ENCODE results near the gene ZFR2. TPM values are rescaled to one million over a fixed set of nuclear protein-coding genes. Genes with fewer than 3 reads are reported as not detected.
A peak's percentile ranks its signal among the peaks of the same experiment; 100 is the strongest.

Gene ZFR2
- total RNA-seq, 4 donors from 2014 or later = 0.69 TPM; not detected in 3

GRCh38 chr19:3855320-3855719 is 13.5 kb downstream of the ZFR2 start:
- Histone ChIP-seq H3K4me3 (no peak overlapping the region), H3K9me3 (peaks cover 3 to 22% (median 19%) of the 10 kb centered on the region in 4 donors), H3K36me3 (no peaks in the 10 kb centered on the region), H3K27ac (replicated peaks in 1 of 4) (no peak overlapping the region), H3K27me3 (no peaks in the 10 kb centered on the region), H3K4me1 (no peaks in the 10 kb centered on the region)
- WGBS = 93% methylated on average over 19 of the region's 19 CpGs
- no peak for DNase-seq (ENCODE audit: extremely low spot score)
- intact Hi-C loops (cut with DNase I) = no loop called here
- TF ChIP-seq CTCF (IDR thresholded peaks at IDR 0.05) = no peak
- TF ChIP-seq POLR2AphosphoS5 (IDR thresholded peaks at IDR 0.05) = no peak
- no peak for TF ChIP-seq EP300 (IDR thresholded peaks at IDR 0.05)
- no peak for TF ChIP-seq POLR2A (IDR thresholded peaks at IDR 0.05; ENCODE audit: low read depth)

- intact Hi-C loops (cut with DNase I) = no loop called here
- 83% methylated on average over 2 of the region's 4 CpGs for WGBS
- DNase-seq (ENCODE audit: extremely low spot score) = no peak
- Histone ChIP-seq H3K36me3 (no peaks in the 10 kb centered on the region), H3K27me3 (no peaks in the 10 kb centered on the region), H3K27ac (replicated peaks in 1 of 4) (no peak overlapping the region), H3K4me1 (no peaks in the 10 kb centered on the region), H3K4me3 (no peak overlapping the region), H3K9me3 (peaks cover 3 to 22% (median 19%) of the 10 kb centered on the region in 4 donors)
- TF ChIP-seq CTCF (IDR thresholded peaks at IDR 0.05) (peak in 1 of 3 experiments; percentile 11), POLR2AphosphoS5 (IDR thresholded peaks at IDR 0.05) (no peak)
Observed at GRCh38 chr19:3852614-3853254, 16.1 kb downstream of the ZFR2 start.

- Histone ChIP-seq H3K9me3 (peaks cover 3 to 22% (median 19%) of the 10 kb centered on the region in 4 donors), H3K36me3 (no peaks in the 10 kb centered on the region), H3K27me3 (no peaks in the 10 kb centered on the region), H3K4me3 (no peak overlapping the region), H3K4me1 (no peaks in the 10 kb centered on the region), H3K27ac (replicated peaks in 1 of 4) (no peak overlapping the region)
- WGBS = 100% methylated on average over 1 of the region's 1 CpG
- TF ChIP-seq POLR2A (IDR thresholded peaks at IDR 0.05; ENCODE audit: low read depth) (no peak), EP300 (IDR thresholded peaks at IDR 0.05) (no peak), POLR2AphosphoS5 (IDR thresholded peaks at IDR 0.05) (no peak), CTCF (IDR thresholded peaks at IDR 0.05) (no peak)
- intact Hi-C loops (cut with DNase I) = no loop called here
- no peak for DNase-seq (ENCODE audit: extremely low spot score)
Observed at GRCh38 chr19:3852177-3852511, 16.7 kb downstream of the ZFR2 start.

- Histone ChIP-seq H3K36me3 (no peaks in the 10 kb centered on the region), H3K27me3 (no peaks in the 10 kb centered on the region), H3K4me3 (no peak overlapping the region), H3K4me1 (no peaks in the 10 kb centered on the region), H3K27ac (replicated peaks in 1 of 4) (no peak overlapping the region), H3K9me3 (peaks cover 3 to 22% (median 19%) of the 10 kb centered on the region in 4 donors)
- WGBS = 93% methylated on average over 8 of the region's 11 CpGs
- no peak for DNase-seq (ENCODE audit: extremely low spot score)
- intact Hi-C loops (cut with DNase I) = no loop called here
- TF ChIP-seq EP300 (IDR thresholded peaks at IDR 0.05) (no peak), POLR2A (IDR thresholded peaks at IDR 0.05; ENCODE audit: low read depth) (no peak), POLR2AphosphoS5 (IDR thresholded peaks at IDR 0.05) (no peak)
Observed at GRCh38 chr19:3851254-3852176, 17.3 kb downstream of the ZFR2 start.

GRCh38 chr19:3850320-3850972 is 18.4 kb downstream of the ZFR2 start:
- no peaks in the 10 kb centered on the region for H3K36me3 ChIP-seq
- intact Hi-C loops (cut with DNase I) = no loop called here
- TF ChIP-seq POLR2AphosphoS5 (IDR thresholded peaks at IDR 0.05) = no peak
- no peak for TF ChIP-seq CTCF (IDR thresholded peaks at IDR 0.05)
- TF ChIP-seq EP300 (IDR thresholded peaks at IDR 0.05) = no peak
- TF ChIP-seq POLR2A (IDR thresholded peaks at IDR 0.05; ENCODE audit: low read depth) = no peak
- H3K4me1 ChIP-seq = no peaks in the 10 kb centered on the region
- H3K27me3 ChIP-seq = no peaks in the 10 kb centered on the region
- H3K9me3 ChIP-seq = peaks cover 3 to 22% (median 19%) of the 10 kb centered on the region in 4 donors
- H3K27ac ChIP-seq (replicated peaks in 1 of 4) = no peak overlapping the region
- 90% methylated on average over 6 of the region's 6 CpGs for WGBS
- DNase-seq (ENCODE audit: extremely low spot score) = no peak
- H3K4me3 ChIP-seq = no peak overlapping the region
